ENCODE results near the gene SEMA6B.

SEMA6B gene

DNA sequence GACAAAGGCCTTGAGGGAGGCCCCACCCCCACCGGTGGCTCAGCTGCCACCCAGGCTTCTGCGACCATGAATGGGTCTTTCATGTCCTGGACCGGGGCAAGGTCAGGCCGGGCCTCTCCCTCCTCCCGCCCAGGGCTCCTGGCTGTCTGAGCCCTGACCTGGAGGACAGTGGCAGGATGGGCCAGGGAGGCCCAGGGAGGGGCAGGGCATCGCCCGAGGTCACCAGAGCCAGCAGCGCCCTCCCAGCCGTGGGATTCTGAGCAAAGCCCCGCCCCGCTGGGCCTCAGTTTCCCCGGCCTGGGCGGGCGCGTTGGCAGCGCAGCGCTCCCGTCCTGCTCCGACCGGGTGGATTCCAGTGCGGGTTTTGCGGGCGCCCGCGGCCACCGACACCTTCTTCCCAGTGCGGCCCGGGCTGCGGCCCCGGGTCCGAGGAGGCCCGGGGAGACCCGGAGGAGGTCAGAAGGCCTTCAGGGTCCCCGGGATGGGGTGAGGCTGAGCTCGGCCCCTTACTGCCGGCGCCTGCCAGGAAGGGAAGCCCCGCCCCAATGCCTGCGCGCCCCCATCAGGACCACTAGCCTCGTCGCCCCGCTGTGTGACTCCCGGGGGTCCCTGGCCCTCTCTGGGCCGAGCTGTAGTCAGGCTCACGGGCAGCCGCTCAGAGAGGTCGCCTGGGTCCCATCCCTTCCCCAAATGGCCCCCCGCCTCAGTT is 24.6 kb upstream of the SEMA6B start:
- peak overlapping the region; percentile 42 for H3K4me3 ChIP-seq (ENCODE audit: control insufficient read depth, low read depth, low read length)
- TF ChIP-seq, protein P1, sequence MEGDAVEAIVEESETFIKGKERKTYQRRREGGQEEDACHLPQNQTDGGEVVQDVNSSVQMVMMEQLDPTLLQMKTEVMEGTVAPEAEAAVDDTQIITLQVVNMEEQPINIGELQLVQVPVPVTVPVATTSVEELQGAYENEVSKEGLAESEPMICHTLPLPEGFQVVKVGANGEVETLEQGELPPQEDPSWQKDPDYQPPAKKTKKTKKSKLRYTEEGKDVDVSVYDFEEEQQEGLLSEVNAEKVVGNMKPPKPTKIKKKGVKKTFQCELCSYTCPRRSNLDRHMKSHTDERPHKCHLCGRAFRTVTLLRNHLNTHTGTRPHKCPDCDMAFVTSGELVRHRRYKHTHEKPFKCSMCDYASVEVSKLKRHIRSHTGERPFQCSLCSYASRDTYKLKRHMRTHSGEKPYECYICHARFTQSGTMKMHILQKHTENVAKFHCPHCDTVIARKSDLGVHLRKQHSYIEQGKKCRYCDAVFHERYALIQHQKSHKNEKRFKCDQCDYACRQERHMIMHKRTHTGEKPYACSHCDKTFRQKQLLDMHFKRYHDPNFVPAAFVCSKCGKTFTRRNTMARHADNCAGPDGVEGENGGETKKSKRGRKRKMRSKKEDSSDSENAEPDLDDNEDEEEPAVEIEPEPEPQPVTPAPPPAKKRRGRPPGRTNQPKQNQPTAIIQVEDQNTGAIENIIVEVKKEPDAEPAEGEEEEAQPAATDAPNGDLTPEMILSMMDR (IDR thresholded peaks at IDR 0.05; ENCODE audit: control insufficient read depth, insufficient read depth, low read depth, low read length, missing control alignments): no peak
- no peak for DNase-seq (ENCODE audit: low read depth)

DNA sequence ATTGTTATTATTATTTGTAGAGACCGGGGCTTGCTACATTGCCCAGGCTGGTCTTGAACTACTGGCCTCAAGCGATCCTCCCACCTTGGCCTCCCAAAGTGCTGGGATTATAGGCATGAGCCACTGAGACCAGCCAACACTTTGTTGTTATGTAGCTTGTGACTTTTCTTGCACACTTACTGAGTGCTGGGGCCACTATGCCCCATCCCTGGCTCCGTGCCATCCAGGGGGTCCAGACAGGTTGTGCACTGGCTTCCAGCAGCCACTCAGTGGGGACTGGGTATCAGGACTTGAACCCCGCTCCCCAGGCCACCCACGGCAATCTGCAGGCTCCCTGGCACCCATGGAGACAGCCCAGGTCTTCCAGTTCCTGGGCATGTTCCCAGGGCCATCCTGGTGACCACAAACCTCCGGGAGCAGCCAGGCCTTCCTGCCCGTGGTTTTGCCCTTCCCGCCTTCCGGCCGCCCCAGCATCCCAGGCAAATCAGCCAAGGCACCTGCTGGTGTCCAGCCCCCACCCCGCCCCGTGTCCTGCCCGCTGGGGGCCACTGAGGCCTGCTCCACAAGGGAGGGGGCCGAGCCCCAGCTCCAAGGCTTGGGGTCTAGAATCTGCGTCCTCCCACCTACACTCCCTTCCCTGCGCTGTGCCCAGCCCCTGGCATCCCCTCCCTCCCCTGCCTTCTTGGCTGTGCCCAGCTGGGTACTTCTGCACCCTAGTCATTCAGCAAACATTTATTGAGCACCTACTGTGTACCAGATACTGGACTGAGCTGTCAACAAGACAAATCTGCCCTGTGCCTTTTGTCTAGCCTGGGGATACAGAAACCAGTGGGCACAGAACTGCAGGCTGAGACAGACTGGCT is 23.7 kb upstream of the SEMA6B start:
- no peak for DNase-seq (ENCODE audit: low read depth)
- TF ChIP-seq, protein P1 (IDR thresholded peaks at IDR 0.05; ENCODE audit: control insufficient read depth, insufficient read depth, low read depth, low read length, missing control alignments): no peak
- H3K4me3 ChIP-seq (ENCODE audit: control insufficient read depth, low read depth, low read length): no peak overlapping the region

DNA sequence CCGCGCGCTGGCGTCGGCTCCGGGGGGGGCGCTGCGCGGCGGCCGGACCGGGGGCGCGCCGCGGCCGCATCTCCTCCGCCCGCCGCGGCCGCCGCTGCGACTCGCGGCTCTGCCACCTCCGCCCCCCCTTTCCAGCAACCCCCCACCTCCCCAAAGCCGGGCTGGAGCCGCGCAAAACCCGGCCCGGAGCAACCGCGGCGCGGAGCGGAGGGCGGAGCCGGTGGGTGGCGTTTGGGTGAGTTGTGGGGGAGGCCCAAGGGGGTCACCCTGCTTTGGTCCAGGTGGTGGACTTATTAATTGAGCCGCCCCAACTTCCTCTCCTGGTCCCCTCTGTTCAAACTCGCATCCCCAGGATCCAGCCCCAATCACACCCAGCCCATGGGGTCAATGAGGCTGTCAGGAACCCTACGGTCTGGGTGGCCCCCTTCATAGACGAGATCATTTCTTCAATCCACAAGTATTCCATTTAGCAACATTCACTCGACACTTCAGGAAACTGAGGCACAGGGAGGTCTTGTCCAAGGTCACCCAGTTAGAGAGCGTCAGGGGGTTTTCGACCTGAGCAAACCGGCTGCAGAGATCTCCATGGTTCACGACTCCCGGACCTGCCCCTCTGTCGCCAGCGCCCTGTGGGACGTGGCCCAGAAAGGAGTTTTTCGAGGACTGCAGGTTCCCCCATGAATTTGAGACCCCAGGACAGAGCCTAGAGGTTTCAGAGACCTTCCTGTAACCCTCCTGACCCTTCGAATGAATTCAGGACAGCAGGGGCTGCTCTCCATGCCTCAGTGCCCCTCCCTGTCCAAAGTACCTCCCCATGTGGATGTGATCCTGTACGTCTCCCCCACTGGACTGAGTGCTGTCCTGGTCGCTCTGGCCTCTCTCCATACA is 22.4 kb upstream of the SEMA6B start:
- H3K4me3 ChIP-seq (ENCODE audit: control insufficient read depth, low read depth, low read length): no peak overlapping the region

DNA sequence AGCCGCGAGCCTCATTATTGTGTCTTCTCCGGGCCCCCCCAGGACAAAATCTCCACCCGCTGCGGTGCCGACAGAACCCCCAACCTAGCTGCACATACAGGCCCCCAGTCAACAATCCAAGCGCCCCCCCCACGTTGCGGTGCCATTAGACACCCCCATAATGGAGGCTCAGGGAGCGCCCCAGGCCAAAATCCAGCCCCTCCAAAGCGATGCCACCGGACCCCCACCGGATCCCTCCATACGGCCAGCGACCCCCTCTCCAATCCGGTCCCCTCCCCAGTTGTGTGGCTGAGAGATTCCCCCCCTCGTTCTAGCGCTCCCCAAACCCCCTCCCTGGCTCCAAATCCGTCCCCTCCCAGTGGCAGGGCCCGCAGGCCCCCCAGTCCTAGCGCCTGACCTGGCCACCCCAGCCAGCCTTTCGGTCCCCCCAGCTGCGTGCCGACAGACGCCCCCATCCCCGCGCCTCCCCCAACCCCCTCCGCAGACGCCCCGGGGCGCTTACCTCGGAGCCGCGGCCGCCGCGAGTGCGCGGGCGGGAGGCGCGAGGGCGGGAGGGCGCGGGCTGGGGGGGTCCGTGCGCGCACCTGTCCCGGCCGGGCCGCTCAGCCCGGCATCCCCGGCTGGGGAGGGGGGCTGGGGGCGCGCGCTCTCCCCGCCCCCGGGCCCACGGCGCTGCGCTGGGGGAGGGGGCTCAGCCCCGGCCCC is 21.6 kb upstream of the SEMA6B start:
- DNase-seq (ENCODE audit: low read depth): no peak
- no peak overlapping the region for H3K4me3 ChIP-seq (ENCODE audit: control insufficient read depth, low read depth, low read length)
- TF ChIP-seq, protein P1 (IDR thresholded peaks at IDR 0.05; ENCODE audit: control insufficient read depth, insufficient read depth, low read depth, low read length, missing control alignments): no peak

More for the DNA sequence above, 22.4 kb upstream of the SEMA6B start:
- no peak for DNase-seq (ENCODE audit: low read depth)
- TF ChIP-seq, protein P1 (IDR thresholded peaks at IDR 0.05; ENCODE audit: control insufficient read depth, insufficient read depth, low read depth, low read length, missing control alignments): no peak

DNA sequence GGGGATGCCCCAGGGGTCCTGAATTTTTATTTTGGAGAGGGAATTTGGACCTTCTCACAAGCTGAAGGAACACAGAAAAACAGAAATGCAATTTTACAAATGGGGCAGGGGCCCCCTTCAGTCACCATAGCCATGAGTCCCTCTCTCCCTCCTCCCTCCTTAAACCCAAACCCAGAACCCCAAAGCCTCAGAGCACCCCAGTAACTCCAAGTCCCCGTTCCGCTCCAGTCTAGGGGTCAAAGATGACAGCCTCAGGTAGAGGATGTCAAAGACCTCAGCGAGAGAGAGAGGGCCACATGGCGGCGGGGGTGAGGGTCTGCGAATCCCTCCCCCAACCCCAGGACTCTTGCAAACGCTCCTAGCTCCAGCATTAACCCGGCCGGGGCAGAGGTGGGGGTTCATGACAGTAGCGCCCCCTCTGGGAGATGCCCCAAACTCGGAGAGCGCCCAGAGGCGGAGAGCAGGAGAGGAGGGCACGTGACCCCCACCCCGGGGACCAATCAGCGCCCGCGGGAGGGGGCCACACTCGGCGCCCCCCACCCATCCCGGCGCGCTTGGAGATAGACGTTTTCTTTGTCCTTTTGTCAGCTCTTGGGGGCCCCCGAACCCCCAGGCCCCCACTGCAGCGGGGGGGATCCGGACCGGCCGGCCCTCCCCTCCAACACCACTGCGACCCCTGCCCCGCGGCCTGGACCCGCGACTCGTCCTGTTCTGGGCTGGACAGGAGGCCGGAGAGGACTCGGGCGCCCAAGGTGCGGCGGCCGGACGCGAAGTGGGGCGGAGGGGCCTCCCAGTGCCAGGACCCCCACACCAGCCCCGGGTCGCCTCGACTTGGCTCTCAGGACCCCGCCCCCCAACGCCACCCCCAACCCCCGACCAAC is 20.8 kb upstream of the SEMA6B start:
- DNase-seq (ENCODE audit: low read depth): no peak
- no peak overlapping the region for H3K4me3 ChIP-seq (ENCODE audit: control insufficient read depth, low read depth, low read length)
- TF ChIP-seq, protein P1 (IDR thresholded peaks at IDR 0.05; ENCODE audit: control insufficient read depth, insufficient read depth, low read depth, low read length, missing control alignments): no peak
